ENCODE results near the gene SNTG2. TPM values are rescaled to one million over a fixed set of nuclear protein-coding genes. Genes with fewer than 3 reads are reported as not detected.

The SNTG2 gene
- polyA plus RNA-seq, 3 donors: not detected

- no peak overlapping the region for H2AFZ ChIP-seq (ENCODE audit: insufficient read depth, low read depth, low read length, poor library complexity, severe bottlenecking)
- no peaks in the 10 kb centered on the region for H3K36me3 ChIP-seq (replicated peaks in 1 of 2; ENCODE audit: control insufficient read depth in 1 of 2, insufficient read depth in 2 of 2, low read length in 2 of 2)
- Mint-ChIP-seq H3K27me3 (ENCODE audit: low read depth in 3 of 3) (peaks cover 21 to 25% (median 22%) of the 10 kb centered on the region in 3 donors), H3K9me3 (peaks cover 2 to 10% (median 6%) of the 10 kb centered on the region in 7 donors), H3K4me1 (no peaks in the 10 kb centered on the region), H3K27ac (no peak overlapping the region), H3K36me3 (no peaks in the 10 kb centered on the region), H3K4me3 (no peak overlapping the region)
- H3K4me2 ChIP-seq (replicated peaks; ENCODE audit: extremely low read depth, low read length, poor library complexity, severe bottlenecking): no peak overlapping the region
- no peak overlapping the region for H3K27ac ChIP-seq (ENCODE audit: low read depth in 1 of 2, low read length in 2 of 2)
- H3K27me3 ChIP-seq (ENCODE audit: control insufficient read depth in 2 of 2, insufficient read depth in 2 of 2, low read length in 2 of 2): peaks cover 16 to 20% of the 10 kb centered on the region in 2 donors
- no peaks in the 10 kb centered on the region for H4K20me1 ChIP-seq (ENCODE audit: insufficient read depth, low read length)
- no peaks in the 10 kb centered on the region for H3K4me1 ChIP-seq (ENCODE audit: control insufficient read depth in 1 of 2, insufficient read depth in 2 of 2, low read length in 2 of 2)
- no peak overlapping the region for H3K9ac ChIP-seq (ENCODE audit: insufficient read depth, low read length, poor library complexity, severe bottlenecking)
- WGBS (ENCODE audit: insufficient coverage): no CpG with 5 or more reads among the region's 5 CpGs
- intact Hi-C loops (cut with micrococcal nuclease): no loop called here
- H3K9me3 ChIP-seq (replicated peaks in 1 of 2; ENCODE audit: control insufficient read depth in 1 of 2, insufficient read depth in 1 of 2, low read length in 2 of 2): peaks cover 0 to 4% of the 10 kb centered on the region in 2 donors
- DNase-seq: no peak
- TF ChIP-seq CTCF (IDR thresholded peaks at IDR 0.05): no peak
- H3K79me2 ChIP-seq (ENCODE audit: insufficient read depth, low read length): no peaks in the 10 kb centered on the region
- H3K4me3 ChIP-seq (replicated peaks in 1 of 3; ENCODE audit: low read depth in 2 of 3, low read length in 3 of 3): no peak overlapping the region
Observed at GRCh38 chr2:945104-945503, 5.5 kb upstream of the SNTG2 start.

- Mint-ChIP-seq H3K4me1 (no peaks in the 10 kb centered on the region), H3K9me3 (peaks cover 2 to 12% (median 6%) of the 10 kb centered on the region in 7 donors), H3K27me3 (ENCODE audit: low read depth in 3 of 3) (peaks cover 26 to 34% (median 27%) of the 10 kb centered on the region in 3 donors), H3K36me3 (no peaks in the 10 kb centered on the region), H3K27ac (no peak overlapping the region), H3K4me3 (no peak overlapping the region)
- no peak for DNase-seq
- Histone ChIP-seq H3K9me3 (replicated peaks in 1 of 2; ENCODE audit: control insufficient read depth in 1 of 2, insufficient read depth in 1 of 2, low read length in 2 of 2) (peaks cover 0 to 4% of the 10 kb centered on the region in 2 donors), H3K36me3 (replicated peaks in 1 of 2; ENCODE audit: control insufficient read depth in 1 of 2, insufficient read depth in 2 of 2, low read length in 2 of 2) (no peaks in the 10 kb centered on the region), H3K27me3 (ENCODE audit: control insufficient read depth in 2 of 2, insufficient read depth in 2 of 2, low read length in 2 of 2) (peaks cover 17 to 26% of the 10 kb centered on the region in 2 donors), H3K27ac (ENCODE audit: low read depth in 1 of 2, low read length in 2 of 2) (no peak overlapping the region), H3K79me2 (ENCODE audit: insufficient read depth, low read length) (no peaks in the 10 kb centered on the region), H3K4me3 (replicated peaks in 1 of 3; ENCODE audit: low read depth in 2 of 3, low read length in 3 of 3) (no peak overlapping the region), H3K4me2 (replicated peaks; ENCODE audit: extremely low read depth, low read length, poor library complexity, severe bottlenecking) (no peak overlapping the region), H3K9ac (ENCODE audit: insufficient read depth, low read length, poor library complexity, severe bottlenecking) (no peak overlapping the region), H2AFZ (ENCODE audit: insufficient read depth, low read depth, low read length, poor library complexity, severe bottlenecking) (no peak overlapping the region), H4K20me1 (ENCODE audit: insufficient read depth, low read length) (no peaks in the 10 kb centered on the region), H3K4me1 (ENCODE audit: control insufficient read depth in 1 of 2, insufficient read depth in 2 of 2, low read length in 2 of 2) (no peaks in the 10 kb centered on the region)
- intact Hi-C loops (cut with micrococcal nuclease): no loop called here
- WGBS (ENCODE audit: insufficient coverage): 89% methylated on average over 1 of the region's 6 CpGs
- TF ChIP-seq CTCF (IDR thresholded peaks at IDR 0.05): no peak
Observed at GRCh38 chr2:946073-946948, 4.3 kb upstream of the SNTG2 start.

Measured in CD14-positive monocyte (primary cell).